Left ventricle myocardium inferior (tissue), 1 donor: ENCODE results near the gene LRGUK. TPM values are rescaled to one million over a fixed set of nuclear protein-coding genes. Genes with fewer than 3 reads are reported as not detected.
A peak's percentile ranks its signal among the peaks of the same experiment; 100 is the strongest.
"Not testable (repeated sequence)": the region's sequence is repeated elsewhere in the genome, so short reads cannot be mapped to it uniquely, and the experiment has no call there.

Source experiments
- DNase-seq: peaks from one replicate; pipeline ENCODE4 v3.0.0-alpha.2; 2020
- H3K27ac ChIP-seq: fragments of 200-600 bp; replicated peaks from 2 replicates; pipeline ENCODE4 v1.8.0; 2021
- H3K27me3 ChIP-seq: fragments of 200-600 bp; 2 replicates; pipeline ENCODE4 v1.8.0; 2021; ENCODE audit warnings: low read depth
- H3K36me3 ChIP-seq: fragments of 200-600 bp; 2 replicates; pipeline ENCODE4 v1.8.0; 2021
- H3K4me1 ChIP-seq: fragments of 200-600 bp; 2 replicates; pipeline ENCODE4 v1.8.0; 2021
- H3K4me3 ChIP-seq: fragments of 200-600 bp; 2 replicates; pipeline ENCODE4 v1.8.0; 2021; ENCODE audit warnings: mild to moderate bottlenecking, moderate library complexity
- H3K9me3 ChIP-seq: fragments of 200-600 bp; replicated peaks from 2 replicates; pipeline ENCODE4 v1.8.0; 2021
- intact Hi-C: fragments of 100-400 bp; cut with micrococcal nuclease; formaldehyde crosslinking; loops from one replicate; pipeline ENCODE4 v1.11.0; 2022
- long read RNA-seq: library from polyadenylated mRNA; unstranded; transcript quantifications from one replicate; pipeline ENCODE4 v2.0.0, GENCODE V29; 2021
- total RNA-seq: library from RNA; stranded (reverse); fragmentation: NEBNext Ultra II Directional; extraction: Animal tissue kit (Norgen Biotek cat#: 25700); gene quantifications from one replicate; pipeline ENCODE4 v1.2.1, GENCODE V29; 2021
- TF ChIP-seq, protein P1 (sequence below): fragments of 200-600 bp; IDR thresholded peaks from 2 replicates; pipeline ENCODE4 v1.8.0; 2021; ENCODE audit warnings: antibody characterized with exemption, mild to moderate bottlenecking, borderline replicate concordance
- donor health status: DM: no; HTN: yes; CAD: no; lungs with severe emphysema.

Gene LRGUK, protein sequence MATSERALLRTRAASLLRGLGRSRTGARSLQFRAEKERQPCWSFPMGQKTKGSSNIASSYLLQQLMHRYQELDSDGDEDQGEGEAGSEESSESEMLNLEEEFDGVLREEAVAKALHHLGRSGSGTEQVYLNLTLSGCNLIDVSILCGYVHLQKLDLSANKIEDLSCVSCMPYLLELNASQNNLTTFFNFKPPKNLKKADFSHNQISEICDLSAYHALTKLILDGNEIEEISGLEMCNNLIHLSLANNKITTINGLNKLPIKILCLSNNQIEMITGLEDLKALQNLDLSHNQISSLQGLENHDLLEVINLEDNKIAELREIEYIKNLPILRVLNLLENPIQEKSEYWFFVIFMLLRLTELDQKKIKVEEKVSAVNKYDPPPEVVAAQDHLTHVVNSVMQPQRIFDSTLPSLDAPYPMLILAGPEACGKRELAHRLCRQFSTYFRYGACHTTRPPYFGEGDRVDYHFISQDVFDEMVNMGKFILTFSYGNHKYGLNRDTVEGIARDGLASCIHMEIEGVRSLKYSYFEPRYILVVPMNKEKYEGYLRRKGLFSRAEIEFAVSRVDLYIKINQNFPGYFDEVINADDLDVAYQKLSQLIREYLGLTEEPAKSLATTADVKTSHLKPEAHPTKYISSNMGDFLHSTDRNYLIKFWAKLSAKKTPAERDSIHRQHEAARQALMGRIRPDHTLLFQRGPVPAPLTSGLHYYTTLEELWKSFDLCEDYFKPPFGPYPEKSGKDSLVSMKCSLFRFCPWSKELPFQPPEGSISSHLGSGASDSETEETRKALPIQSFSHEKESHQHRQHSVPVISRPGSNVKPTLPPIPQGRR
- total RNA-seq: 0.19 TPM
- long read RNA-seq: 0 reads

DNA sequence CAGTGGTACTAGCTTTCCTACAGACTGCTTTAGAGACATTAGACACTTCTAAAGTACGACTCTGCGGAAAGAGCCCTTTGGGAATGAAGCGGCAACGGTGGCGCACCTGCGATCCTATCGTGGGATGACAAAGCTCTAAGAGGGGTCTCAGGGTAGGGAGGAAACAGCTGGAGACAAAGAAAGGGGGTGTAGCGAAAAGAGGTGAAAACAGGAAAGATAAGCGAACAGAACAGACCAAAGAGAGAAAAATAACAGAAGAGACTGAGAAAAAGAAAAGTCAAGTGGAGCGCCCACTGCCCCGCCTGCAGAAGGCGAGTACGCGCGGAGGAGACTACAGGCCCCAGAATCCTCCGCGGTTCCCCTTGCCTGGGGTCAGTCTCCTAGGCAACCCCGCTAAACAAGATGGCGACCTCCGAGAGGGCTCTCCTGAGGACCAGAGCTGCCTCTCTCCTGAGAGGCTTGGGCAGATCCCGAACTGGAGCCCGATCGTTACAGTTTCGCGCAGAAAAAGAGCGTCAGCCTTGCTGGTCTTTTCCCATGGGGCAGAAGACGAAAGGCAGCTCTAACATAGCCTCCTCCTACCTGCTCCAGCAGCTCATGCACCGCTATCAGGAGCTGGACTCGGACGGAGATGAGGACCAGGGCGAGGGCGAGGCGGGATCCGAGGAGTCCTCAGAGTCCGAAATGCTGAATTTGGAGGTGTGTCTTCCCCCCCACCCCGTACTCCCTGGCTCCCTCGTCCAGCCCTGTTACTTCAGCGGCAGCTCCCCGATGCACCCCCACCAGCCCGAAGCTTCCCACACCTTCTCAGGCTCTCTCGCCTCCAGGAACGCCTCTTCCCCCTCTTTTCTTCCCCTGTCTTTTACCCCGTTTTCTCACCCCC is at the start of gene LRGUK:
LRGUK (plus strand) TSS at position 375 of the 883 bp plus-strand sequence; CDS start at position 403, 28 bp downstream.
- Histone ChIP-seq H3K4me3 (peak within 1 kb of the TSS; percentile 83), H3K27me3 (peaks cover 20% of the 10 kb centered on the region), H3K27ac (no peak within 1 kb of the TSS), H3K9me3 (no peaks in the 10 kb centered on the region), H3K4me1 (peaks cover 14% of the 10 kb centered on the region), H3K36me3 (no peaks in the 10 kb centered on the region)
- peak; percentile 83 for DNase-seq
- TF ChIP-seq, protein P1, sequence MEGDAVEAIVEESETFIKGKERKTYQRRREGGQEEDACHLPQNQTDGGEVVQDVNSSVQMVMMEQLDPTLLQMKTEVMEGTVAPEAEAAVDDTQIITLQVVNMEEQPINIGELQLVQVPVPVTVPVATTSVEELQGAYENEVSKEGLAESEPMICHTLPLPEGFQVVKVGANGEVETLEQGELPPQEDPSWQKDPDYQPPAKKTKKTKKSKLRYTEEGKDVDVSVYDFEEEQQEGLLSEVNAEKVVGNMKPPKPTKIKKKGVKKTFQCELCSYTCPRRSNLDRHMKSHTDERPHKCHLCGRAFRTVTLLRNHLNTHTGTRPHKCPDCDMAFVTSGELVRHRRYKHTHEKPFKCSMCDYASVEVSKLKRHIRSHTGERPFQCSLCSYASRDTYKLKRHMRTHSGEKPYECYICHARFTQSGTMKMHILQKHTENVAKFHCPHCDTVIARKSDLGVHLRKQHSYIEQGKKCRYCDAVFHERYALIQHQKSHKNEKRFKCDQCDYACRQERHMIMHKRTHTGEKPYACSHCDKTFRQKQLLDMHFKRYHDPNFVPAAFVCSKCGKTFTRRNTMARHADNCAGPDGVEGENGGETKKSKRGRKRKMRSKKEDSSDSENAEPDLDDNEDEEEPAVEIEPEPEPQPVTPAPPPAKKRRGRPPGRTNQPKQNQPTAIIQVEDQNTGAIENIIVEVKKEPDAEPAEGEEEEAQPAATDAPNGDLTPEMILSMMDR: no peak
- intact Hi-C loops: no loop called here

DNA sequence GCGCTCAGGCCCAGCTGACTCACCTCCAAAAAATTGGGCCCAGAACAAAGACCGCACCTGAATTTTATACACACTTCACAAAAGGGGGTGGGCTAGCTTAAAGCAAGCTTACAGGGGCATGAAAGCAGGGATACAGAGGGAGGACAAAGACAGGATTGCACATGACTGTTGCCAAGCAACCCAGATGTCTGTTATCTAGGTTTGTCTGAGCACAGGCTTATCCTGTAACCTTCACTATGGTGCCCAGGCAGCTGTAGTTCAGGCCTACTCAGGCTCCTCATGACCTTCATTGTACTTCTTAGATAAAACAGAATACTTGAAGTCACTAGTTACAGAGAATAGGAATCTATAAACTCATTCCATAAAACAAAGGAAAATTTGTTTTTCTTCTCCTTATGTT is 49.6 kb upstream of the LRGUK start:
- H3K27ac ChIP-seq, intact Hi-C loops, DNase-seq, H3K36me3 ChIP-seq, H3K4me1 ChIP-seq, H3K4me3 ChIP-seq, H3K27me3 ChIP-seq: not testable (repeated sequence)
- H3K9me3 ChIP-seq: peaks cover 10% of the 10 kb centered on the region

DNA sequence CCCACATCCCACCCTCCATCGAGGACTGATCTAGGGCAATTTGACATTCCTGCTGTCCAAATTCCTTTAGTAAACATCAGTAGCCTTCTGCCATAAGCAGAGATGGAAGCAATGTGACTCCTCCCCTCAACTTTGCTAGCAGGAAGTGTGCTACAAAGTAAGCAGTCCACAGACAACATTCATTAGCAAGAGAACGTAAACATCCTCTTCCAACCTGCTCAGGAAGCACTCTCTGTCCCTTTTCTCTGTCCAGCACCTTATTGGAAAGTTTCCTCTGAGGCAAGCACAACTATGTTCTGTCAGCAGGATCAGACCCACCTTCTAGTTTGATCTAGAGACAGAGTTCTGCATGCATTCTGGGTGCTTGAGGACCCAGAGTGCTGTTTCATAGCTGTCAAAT is 48.1 kb upstream of the LRGUK start:
- H3K27me3 ChIP-seq: no peaks in the 10 kb centered on the region
- intact Hi-C loops: no loop called here

DNA sequence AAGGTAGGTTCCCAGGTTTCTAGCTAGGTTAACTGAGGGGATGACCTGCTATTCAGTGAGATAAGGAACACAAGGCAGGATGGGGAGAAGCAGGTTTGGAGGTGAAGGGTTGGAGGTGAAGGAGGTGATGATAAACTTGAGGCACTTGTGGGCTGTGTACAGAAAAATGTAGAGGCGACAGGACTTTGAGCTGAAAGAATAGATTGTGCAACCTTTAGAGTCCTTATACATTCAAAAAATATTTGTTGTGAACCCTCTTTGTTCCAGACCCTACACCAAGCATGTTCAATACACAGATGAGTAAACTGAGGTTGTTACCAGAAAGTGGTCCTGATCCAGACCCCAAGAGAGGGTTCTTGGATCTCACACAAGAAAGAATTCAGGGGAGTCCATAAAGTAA is 45.4 kb upstream of the LRGUK start:
- H3K9me3 ChIP-seq: no peaks in the 10 kb centered on the region
- TF ChIP-seq, protein P1: no peak
- no peaks in the 10 kb centered on the region for H3K36me3 ChIP-seq
- intact Hi-C loops: no loop called here
- no peak overlapping the region for H3K27ac ChIP-seq
- no peaks in the 10 kb centered on the region for H3K4me1 ChIP-seq
- DNase-seq: no peak
- no peaks in the 10 kb centered on the region for H3K27me3 ChIP-seq
- H3K4me3 ChIP-seq: no peak overlapping the region

More for the DNA sequence above, 48.1 kb upstream of the LRGUK start:
- Histone ChIP-seq H3K36me3 (no peaks in the 10 kb centered on the region), H3K27ac (no peak overlapping the region), H3K4me1 (no peaks in the 10 kb centered on the region), H3K9me3 (peaks cover 10% of the 10 kb centered on the region), H3K4me3 (no peak overlapping the region)
- DNase-seq: no peak
- TF ChIP-seq, protein P1: no peak

DNA sequence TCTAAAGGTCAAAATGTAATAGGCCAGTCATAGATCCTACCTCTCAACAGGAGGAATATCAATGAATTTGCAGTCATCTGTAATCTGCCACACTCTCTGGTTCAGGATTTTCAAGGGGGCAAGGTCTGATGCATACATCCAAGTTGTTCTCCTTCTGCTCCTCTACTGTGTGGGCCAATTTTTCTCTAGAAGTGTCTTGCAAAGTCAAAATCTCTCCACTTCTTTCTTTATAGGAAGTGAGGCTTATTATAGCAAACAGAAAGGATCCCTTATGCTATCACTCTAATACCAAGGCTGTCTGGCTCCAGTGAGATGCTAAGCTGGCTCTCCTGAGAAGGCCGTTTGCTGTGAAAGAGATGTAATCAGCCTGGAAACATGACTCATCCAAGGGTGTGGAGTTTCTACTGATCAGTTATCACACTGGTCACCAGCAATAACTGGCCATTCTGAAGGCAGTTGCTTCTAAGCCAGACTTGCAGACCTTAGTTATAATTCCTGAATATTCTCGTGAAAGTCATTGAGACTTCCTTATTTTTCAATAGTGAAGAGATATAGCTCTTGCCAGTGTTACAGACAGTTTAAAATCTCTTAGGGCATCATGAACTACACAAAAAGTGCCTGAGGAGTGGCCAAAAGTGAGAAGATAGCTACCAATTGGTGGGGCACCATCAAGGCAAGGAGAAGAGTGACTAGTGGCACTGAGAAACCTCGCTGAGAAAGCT is 43.2 kb upstream of the LRGUK start:
- H3K4me1 ChIP-seq: no peaks in the 10 kb centered on the region
- intact Hi-C loops: no loop called here
- peaks cover 20% of the 10 kb centered on the region for H3K9me3 ChIP-seq
- DNase-seq: no peak
- H3K36me3 ChIP-seq: no peaks in the 10 kb centered on the region
- H3K27ac ChIP-seq: no peak overlapping the region
- TF ChIP-seq, protein P1: no peak
- H3K27me3 ChIP-seq: no peaks in the 10 kb centered on the region
- H3K4me3 ChIP-seq: no peak overlapping the region
